K562 (cell line): Measurements from ENCODE around the gene DOCK7. TPM values are rescaled to one million over a fixed set of nuclear protein-coding genes. Genes with fewer than 3 reads are reported as not detected.

ENCODE experiments used
- ARID1B ChIP-seq: fragments of 450-650 bp; IDR thresholded peaks from 2 replicates; pipeline ENCODE4 v1.6.1; 2016; ENCODE audit warnings: antibody characterized with exemption, mild to moderate bottlenecking, inconsistent platforms
- ETV1 ChIP-seq: fragments of 450-650 bp; conservative IDR thresholded peaks from 2 replicates; pipeline ENCODE4 v1.6.1; 2016; ENCODE audit warnings: missing genetic modification characterization, control low read depth, low read depth, missing compliant biosample characterization
- JUND ChIP-seq, 2 experiments: IDR thresholded peaks; 2 replicates in 1 of 2; 3 replicates in 1 of 2; pipeline ENCODE4 v1.6.1; 2011; ENCODE audit warnings: borderline replicate concordance in 2 of 2, low read depth in 2 of 2, low read length in 2 of 2, improper control_type of control experiment in 1 of 2, missing biosample characterization in 1 of 2, missing genetic modification characterization in 1 of 2, missing genetic modification reagents in 1 of 2
- KAT7 ChIP-seq: sonication (generic); formaldehyde crosslinking; IDR thresholded peaks from 2 replicates; pipeline ENCODE4 v1.8.0; 2022; ENCODE audit warnings: missing genetic modification reagents, mild to moderate bottlenecking, borderline replicate concordance
- KLF16 ChIP-seq: IDR thresholded peaks from 2 replicates; pipeline ENCODE4 v1.6.1; 2016; ENCODE audit warnings: antibody characterized with exemption
- NFRKB ChIP-seq: fragments of 450-650 bp; IDR thresholded peaks from 2 replicates; pipeline ENCODE4 v1.6.1; 2016; ENCODE audit warnings: low read depth
- SNIP1 ChIP-seq: fragments of 450-650 bp; IDR thresholded peaks from 2 replicates; pipeline ENCODE4 v1.7.1; 2017; ENCODE audit warnings: low read depth, mild to moderate bottlenecking
- ZNF586 ChIP-seq: fragments of 450-650 bp; formaldehyde crosslinking; conservative IDR thresholded peaks from 2 replicates; pipeline ENCODE4 v1.4.0; 2020; ENCODE audit warnings: mild to moderate bottlenecking, moderate library complexity
- polyA plus RNA-seq, 8 experiments: library from polyadenylated mRNA; depleted of rRNA in 4 of 8; stranded (reverse) in 5 of 8; unstranded in 3 of 8; fragments of >200 nt; fragmentation: Nextera tagmentation in 2 of 8; fragmentation: Illumina TruSeq in 1 of 8; extraction: Ambion mirVana in 2 of 8; extraction: Trizol in 1 of 8; gene quantifications; 2 replicates each; pipeline versions ENCODE4 v1.2.1 to v1.2.3, GENCODE V29; 2011 to 2014; ENCODE audit warnings: inconsistent platforms in 1 of 8, missing spikeins in 1 of 8
- total RNA-seq, 7 experiments: library from RNA; depleted of rRNA in 6 of 7; stranded (reverse); fragments of >200 nt in 6 of 7; fragmentation: Illumina TruSeq in 2 of 7; extraction: Trizol in 2 of 7; gene quantifications; 2 replicates each; pipeline versions ENCODE4 v1.2.1 to v1.2.3, GENCODE V29; 2011 to 2021; ENCODE audit warnings: low replicate concordance in 1 of 7
- TF ChIP-seq, protein P1 (sequence below): fragments of 450-650 bp; IDR thresholded peaks from one replicate; pipeline ENCODE4 v1.6.1; 2018; ENCODE audit warnings: mild to moderate bottlenecking, moderate library complexity; ENCODE audit not compliant: partially characterized antibody
- TF ChIP-seq, protein P2 (sequence below): IDR thresholded peaks from 2 replicates; pipeline ENCODE4 v1.6.1; 2012; ENCODE audit warnings: low read depth, low read length, improper control_type of control experiment, borderline replicate concordance
- TF ChIP-seq, protein P3 (sequence below), 2 experiments: fragments of 450-650 bp; IDR thresholded peaks; 2 replicates each; pipeline ENCODE4 v1.6.1; 2016; ENCODE audit warnings: mild to moderate bottlenecking in 2 of 2, borderline replicate concordance in 1 of 2, low read depth in 1 of 2, moderate library complexity in 1 of 2
- TF ChIP-seq, protein P4 (sequence below), 2 experiments: fragments of 450-650 bp in 1 of 2; sonication (generic) in 1 of 2; formaldehyde crosslinking in 1 of 2; IDR thresholded peaks in 1 of 2; conservative IDR thresholded peaks in 1 of 2; 2 replicates each; pipeline versions ENCODE4 v1.6.1 to v1.8.1; 2016 to 2023; ENCODE audit warnings: mild to moderate bottlenecking in 2 of 2, moderate library complexity in 2 of 2, inconsistent platforms in 1 of 2, missing genetic modification reagents in 1 of 2

Gene DOCK7
- total and polyA plus RNA-seq, 9 of the 15 experiments (the other 6 are each of a cell fraction or from before 2014, with no cell fraction given), result 4.9 to 35.1 (median 12.6) TPM

DNA sequence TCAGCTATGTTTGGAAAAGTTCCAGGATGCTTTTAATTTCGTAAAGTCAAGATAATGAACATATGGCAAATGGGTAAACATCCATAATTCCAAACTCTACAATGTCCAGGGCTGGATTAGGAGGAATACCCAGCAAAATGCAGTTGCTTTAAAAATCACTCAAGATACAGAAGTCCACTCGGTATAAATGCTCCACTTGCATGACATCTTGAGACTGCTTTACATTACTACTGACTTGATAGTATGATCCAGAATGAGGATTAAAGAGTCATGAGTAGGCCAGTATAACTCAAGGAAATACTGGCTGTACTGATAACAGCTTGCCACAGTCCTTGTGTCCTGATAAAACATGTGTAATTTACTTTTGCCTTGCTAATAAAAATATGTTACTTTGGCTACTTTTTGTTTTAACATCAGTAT lies 149.1 kb downstream of the DOCK7 start (continued):
- TF ChIP-seq, protein P1, sequence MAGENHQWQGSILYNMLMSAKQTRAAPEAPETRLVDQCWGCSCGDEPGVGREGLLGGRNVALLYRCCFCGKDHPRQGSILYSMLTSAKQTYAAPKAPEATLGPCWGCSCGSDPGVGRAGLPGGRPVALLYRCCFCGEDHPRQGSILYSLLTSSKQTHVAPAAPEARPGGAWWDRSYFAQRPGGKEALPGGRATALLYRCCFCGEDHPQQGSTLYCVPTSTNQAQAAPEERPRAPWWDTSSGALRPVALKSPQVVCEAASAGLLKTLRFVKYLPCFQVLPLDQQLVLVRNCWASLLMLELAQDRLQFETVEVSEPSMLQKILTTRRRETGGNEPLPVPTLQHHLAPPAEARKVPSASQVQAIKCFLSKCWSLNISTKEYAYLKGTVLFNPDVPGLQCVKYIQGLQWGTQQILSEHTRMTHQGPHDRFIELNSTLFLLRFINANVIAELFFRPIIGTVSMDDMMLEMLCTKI, result no peak
- TF ChIP-seq JUND (IDR thresholded peaks at IDR 0.05; ENCODE audit: borderline replicate concordance, low read depth, low read length) (peak; percentile 57; the same call in 1 of the 2 replicates), JUND (tag; IDR thresholded peaks at IDR 0.05; ENCODE audit: borderline replicate concordance, low read depth, low read length) (no peak), NFRKB (no peak), ARID1B (peak; percentile 87), KLF16 (0 out of 2 replicates have a peak, but pooled peaks have one; percentile 43), SNIP1 (no peak), ZNF586 (no peak), ETV1 (no peak), KAT7 (no peak)
- TF ChIP-seq, protein P2, sequence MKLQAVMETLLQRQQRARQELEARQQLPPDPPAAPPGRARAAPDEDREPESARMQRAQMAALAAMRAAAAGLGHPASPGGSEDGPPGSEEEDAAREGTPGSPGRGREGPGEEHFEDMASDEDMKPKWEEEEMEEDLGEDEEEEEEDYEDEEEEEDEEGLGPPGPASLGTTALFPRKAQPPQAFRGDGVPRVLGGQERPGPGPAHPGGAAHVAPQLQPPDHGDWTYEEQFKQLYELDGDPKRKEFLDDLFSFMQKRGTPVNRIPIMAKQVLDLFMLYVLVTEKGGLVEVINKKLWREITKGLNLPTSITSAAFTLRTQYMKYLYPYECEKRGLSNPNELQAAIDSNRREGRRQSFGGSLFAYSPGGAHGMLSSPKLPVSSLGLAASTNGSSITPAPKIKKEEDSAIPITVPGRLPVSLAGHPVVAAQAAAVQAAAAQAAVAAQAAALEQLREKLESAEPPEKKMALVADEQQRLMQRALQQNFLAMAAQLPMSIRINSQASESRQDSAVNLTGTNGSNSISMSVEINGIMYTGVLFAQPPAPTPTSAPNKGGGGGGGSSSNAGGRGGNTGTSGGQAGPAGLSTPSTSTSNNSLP, result peak; percentile 98
- TF ChIP-seq, protein P3, sequence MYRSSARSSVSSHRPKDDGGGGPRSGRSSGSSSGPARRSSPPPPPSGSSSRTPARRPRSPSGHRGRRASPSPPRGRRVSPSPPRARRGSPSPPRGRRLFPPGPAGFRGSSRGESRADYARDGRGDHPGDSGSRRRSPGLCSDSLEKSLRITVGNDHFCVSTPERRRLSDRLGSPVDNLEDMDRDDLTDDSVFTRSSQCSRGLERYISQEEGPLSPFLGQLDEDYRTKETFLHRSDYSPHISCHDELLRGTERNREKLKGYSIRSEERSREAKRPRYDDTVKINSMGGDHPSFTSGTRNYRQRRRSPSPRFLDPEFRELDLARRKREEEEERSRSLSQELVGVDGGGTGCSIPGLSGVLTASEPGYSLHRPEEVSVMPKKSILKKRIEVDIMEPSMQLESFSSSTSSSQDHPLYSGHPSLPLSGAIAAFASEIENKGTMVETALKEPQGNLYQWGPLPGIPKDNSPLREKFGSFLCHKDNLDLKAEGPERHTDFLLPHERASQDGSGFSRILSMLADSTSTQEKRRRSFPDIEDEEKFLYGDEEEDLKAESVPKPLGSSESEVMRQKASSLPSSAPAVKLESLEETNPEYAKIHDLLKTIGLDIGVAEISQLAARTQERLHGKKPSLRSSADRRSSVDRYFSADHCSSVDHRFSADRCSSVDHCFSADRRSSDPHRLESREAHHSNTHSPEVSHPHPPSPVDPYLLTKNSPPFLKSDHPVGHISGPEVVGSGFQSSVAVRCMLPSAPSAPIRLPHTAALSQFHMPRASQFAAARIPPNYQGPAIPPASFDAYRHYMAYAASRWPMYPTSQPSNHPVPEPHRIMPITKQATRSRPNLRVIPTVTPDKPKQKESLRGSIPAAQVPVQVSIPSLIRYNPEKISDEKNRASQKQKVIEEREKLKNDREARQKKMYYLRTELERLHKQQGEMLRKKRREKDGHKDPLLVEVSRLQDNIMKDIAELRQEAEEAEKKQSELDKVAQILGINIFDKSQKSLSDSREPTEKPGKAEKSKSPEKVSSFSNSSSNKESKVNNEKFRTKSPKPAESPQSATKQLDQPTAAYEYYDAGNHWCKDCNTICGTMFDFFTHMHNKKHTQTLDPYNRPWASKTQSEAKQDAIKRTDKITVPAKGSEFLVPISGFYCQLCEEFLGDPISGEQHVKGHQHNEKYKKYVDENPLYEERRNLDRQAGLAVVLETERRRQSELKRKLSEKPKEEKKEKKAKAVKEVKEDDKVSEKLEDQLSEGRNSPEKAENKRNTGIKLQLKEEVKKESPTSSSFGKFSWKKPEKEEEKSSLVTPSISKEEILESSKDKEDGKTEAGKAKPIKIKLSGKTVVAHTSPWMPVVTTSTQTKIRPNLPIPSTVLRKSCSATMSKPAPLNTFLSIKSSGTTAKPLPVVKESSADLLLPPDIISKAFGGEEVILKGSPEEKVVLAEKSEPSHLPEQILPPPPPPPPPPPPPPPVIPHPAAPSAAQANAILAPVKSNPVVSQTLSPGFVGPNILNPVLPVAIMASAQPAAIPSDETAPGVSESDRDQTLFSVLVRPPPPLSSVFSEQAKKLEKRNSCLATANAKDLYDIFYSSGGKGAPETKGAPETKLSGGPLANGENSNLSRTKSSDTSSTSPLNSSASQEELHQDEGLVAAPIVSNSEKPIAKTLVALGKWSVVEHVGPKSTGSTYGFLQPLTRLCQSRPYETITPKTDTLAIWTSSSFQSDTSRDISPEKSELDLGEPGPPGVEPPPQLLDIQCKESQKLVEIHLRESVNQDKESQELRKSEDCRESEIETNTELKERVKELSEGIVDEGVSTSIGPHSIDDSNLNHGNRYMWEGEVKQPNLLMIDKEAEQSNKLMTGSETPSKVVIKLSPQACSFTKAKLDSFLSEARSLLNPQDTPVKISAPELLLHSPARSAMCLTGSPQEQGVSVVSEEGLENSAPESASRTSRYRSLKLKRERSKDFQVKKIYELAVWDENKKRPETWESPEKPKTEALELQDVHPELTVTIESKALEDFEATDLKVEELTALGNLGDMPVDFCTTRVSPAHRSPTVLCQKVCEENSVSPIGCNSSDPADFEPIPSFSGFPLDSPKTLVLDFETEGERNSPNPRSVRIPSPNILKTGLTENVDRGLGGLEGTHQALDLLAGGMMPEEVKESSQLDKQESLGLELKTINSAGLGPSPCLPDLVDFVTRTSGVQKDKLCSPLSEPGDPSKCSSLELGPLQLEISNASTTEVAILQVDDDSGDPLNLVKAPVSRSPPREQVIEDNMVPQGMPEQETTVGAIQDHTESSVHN (IDR thresholded peaks at IDR 0.05; ENCODE audit: borderline replicate concordance in 1 of 2, low read depth in 1 of 2), result no peak
- TF ChIP-seq, protein P4, sequence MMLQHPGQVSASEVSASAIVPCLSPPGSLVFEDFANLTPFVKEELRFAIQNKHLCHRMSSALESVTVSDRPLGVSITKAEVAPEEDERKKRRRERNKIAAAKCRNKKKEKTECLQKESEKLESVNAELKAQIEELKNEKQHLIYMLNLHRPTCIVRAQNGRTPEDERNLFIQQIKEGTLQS (IDR thresholded peaks at IDR 0.05), result peak; percentile 15; the same call in 1 of the 2 replicates
- TF ChIP-seq, protein P4 (CRISPR knock-in tag; conservative IDR thresholded peaks at IDR 0.05), result no peak
